HEK293T (cell line): ENCODE data around the gene ZNF394.

Source experiments
- CTCF ChIA-PET: fragments of 350-600 bp; formaldehyde crosslinking; extraction: SDS; loops from one replicate; lab custom pipeline; 2021; ENCODE audit warnings: antibody characterized with exemption, inconsistent platforms; lab: Yijun Ruan, JAX
- POLR2A ChIA-PET: fragments of 350-600 bp; formaldehyde crosslinking; extraction: SDS; loops from one replicate; lab custom pipeline; 2020; ENCODE audit warnings: antibody characterized with exemption, inconsistent platforms; lab: Yijun Ruan, JAX
- DNase-seq: peaks from one replicate; pipeline ENCODE4 v3.0.0; 2012; ENCODE audit warnings: mixed read lengths; ENCODE audit errors: extremely low spot score
- ARNT ChIP-seq: fragments of 450-650 bp; IDR thresholded peaks from 2 replicates; pipeline ENCODE4 v1.6.1; 2017; ENCODE audit warnings: mild to moderate bottlenecking
- BHLHE40 ChIP-seq: fragments of 450-650 bp; IDR thresholded peaks from 2 replicates; pipeline ENCODE4 v1.6.1; 2016; ENCODE audit warnings: mild to moderate bottlenecking, moderate library complexity, borderline replicate concordance
- CTBP1 ChIP-seq: fragments of 450-650 bp; IDR thresholded peaks from 2 replicates; pipeline ENCODE4 v1.6.1; 2016; ENCODE audit warnings: borderline replicate concordance
- ELF4 ChIP-seq: fragments of 450-650 bp; IDR thresholded peaks from 2 replicates; pipeline ENCODE4 v1.6.1; 2017; ENCODE audit warnings: antibody characterized with exemption
- FOXA1 ChIP-seq: fragments of 450-650 bp; IDR thresholded peaks from 2 replicates; pipeline ENCODE4 v1.6.1; 2016; ENCODE audit warnings: mild to moderate bottlenecking
- FOXK2 ChIP-seq: fragments of 450-650 bp; IDR thresholded peaks from 2 replicates; pipeline ENCODE4 v1.6.1; 2016; ENCODE audit warnings: mild to moderate bottlenecking
- FOXM1 ChIP-seq: fragments of 450-650 bp; IDR thresholded peaks from 2 replicates; pipeline ENCODE4 v1.6.1; 2017; ENCODE audit warnings: mild to moderate bottlenecking, borderline replicate concordance
- HDGF ChIP-seq: fragments of 450-650 bp; IDR thresholded peaks from 2 replicates; pipeline ENCODE4 v1.6.1; 2017; ENCODE audit warnings: antibody characterized with exemption, borderline replicate concordance
- L3MBTL2 ChIP-seq: fragments of 450-650 bp; conservative IDR thresholded peaks from 2 replicates; pipeline ENCODE4 v1.6.1; 2016; ENCODE audit warnings: mild to moderate bottlenecking
- LEF1 ChIP-seq: fragments of 450-650 bp; IDR thresholded peaks from 2 replicates; pipeline ENCODE4 v1.6.1; 2017; ENCODE audit warnings: mild to moderate bottlenecking, borderline replicate concordance
- NFRKB ChIP-seq: fragments of 450-650 bp; IDR thresholded peaks from 2 replicates; pipeline ENCODE4 v1.6.1; 2016; ENCODE audit warnings: mild to moderate bottlenecking, moderate library complexity
- SP1 ChIP-seq: fragments of 450-650 bp; IDR thresholded peaks from 2 replicates; pipeline ENCODE4 v1.6.1; 2017
- SUZ12 ChIP-seq: fragments of 450-650 bp; IDR thresholded peaks from 2 replicates; pipeline ENCODE4 v1.6.1; 2016; ENCODE audit warnings: mild to moderate bottlenecking
- TARDBP ChIP-seq: fragments of 450-650 bp; IDR thresholded peaks from 2 replicates; pipeline ENCODE4 v1.6.1; 2016
- ZNF384 ChIP-seq: fragments of 450-650 bp; IDR thresholded peaks from 2 replicates; pipeline ENCODE4 v1.6.1; 2016
- TF ChIP-seq, protein P1 (sequence below): fragments of 450-650 bp; IDR thresholded peaks from 2 replicates; pipeline ENCODE4 v1.6.1; 2016

The ZNF394 gene

DNA sequence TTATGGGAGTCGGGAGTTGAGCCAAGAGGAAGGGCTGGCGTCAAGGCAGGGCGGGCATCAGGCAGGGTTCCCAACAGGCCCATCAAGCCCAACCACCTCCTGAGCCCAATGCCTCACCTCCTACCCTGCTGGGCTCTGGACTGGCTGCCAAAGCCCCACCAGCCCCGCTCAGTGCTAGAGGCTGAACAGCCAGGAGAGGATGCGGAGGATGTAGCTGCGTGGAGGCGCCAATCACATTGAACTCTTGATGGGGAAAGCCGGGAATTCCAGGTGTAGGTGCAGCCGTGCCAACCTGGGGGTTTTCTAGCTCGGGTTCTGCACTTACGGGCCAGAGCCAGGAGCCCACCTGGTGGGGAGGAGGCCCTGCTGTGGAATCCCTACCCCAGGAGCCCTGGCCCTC, 47.0 kb downstream of the ZNF394 start:
- TF ChIP-seq TARDBP (no peak), BHLHE40 (no peak), CTBP1 (no peak), HDGF (no peak), SUZ12 (no peak), ELF4 (no peak), FOXK2 (no peak), NFRKB (no peak), L3MBTL2 (no peak), LEF1 (no peak), ARNT (no peak), ZNF384 (no peak)
- no peak for DNase-seq
- ChIA-PET CTCF (no interaction called here), POLR2A (no interaction called here)

DNA sequence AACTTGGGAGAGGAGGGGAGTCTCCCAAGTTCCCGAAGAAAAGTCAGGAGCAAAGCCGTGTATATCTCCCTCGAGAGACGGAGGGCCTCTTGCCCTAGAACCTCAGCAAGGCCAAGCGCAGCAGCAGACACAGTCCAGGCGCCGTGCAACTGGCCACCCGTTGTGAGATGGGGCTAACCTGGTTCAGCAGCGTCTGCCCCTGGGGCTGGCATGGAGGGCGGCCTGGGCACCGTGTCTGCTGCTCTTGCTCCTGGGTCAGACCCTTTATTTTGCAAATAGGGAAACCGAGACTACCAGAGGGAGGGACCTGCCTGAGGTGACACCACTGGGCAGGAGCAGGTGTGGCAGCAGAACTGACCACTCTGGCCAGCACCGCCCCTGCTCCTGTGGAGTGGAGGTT, 47.5 kb downstream of the ZNF394 start:
- CTCF ChIA-PET = no interaction called here
- no peak for DNase-seq
- TF ChIP-seq ARNT (no peak), CTBP1 (no peak), FOXA1 (no peak), BHLHE40 (no peak), ELF4 (no peak), HDGF (no peak), NFRKB (no peak)
- TF ChIP-seq, protein P1, sequence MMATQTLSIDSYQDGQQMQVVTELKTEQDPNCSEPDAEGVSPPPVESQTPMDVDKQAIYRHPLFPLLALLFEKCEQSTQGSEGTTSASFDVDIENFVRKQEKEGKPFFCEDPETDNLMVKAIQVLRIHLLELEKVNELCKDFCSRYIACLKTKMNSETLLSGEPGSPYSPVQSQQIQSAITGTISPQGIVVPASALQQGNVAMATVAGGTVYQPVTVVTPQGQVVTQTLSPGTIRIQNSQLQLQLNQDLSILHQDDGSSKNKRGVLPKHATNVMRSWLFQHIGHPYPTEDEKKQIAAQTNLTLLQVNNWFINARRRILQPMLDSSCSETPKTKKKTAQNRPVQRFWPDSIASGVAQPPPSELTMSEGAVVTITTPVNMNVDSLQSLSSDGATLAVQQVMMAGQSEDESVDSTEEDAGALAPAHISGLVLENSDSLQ = no peak
- POLR2A ChIA-PET = no interaction called here

DNA sequence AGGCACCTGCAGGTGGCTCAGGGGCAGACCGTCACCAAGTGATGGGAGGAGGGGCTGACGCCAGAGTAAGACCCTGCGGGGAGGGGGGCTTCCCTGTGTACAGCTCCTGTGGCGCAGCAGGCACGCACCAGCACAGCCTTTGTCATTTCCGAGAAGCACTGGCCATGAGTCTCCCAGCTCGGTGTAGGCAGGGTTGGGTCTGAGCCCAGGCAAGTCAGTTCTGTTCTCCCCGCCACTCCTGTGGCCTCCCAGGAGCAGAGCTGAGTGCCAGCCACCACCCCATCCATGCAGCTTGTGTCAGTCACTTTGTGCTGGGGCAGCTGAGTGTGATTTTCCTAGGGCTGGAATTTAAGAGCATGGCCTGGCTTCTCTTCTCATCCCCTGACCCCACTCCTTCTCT, 48.1 kb downstream of the ZNF394 start:
- ChIA-PET POLR2A (no interaction called here), CTCF (no interaction called here)
- no peak for DNase-seq
- TF ChIP-seq LEF1 (no peak), BHLHE40 (no peak), CTBP1 (no peak), ELF4 (no peak), FOXA1 (no peak), FOXK2 (no peak), ARNT (no peak), TARDBP (no peak), FOXM1 (no peak), HDGF (no peak), L3MBTL2 (no peak), SUZ12 (no peak)

DNA sequence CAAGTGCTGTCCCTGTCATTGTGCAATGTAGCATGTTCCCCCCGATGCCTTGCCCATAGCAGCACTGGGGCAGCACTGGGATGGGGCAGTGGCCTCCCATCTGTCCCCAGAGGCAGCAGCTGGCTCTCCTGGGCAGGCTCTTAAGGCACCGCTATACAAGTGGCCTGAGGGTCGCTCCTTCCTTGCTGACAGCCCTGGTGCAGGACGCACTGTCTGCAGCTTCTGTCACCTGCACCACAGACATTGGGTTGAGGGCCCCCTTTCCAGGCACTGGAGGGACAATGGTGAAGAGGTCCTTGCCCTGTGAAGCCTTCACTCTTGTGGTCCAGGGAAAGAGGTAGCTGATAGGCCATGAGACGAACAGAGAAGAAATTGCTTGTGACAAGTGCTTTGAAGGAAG, 50.8 kb downstream of the ZNF394 start:
- ChIA-PET POLR2A (interaction anchor here (0.9 to 1.3 kb wide), 3 partner anchors 11 to 109 kb away, joined by 3 to 6 read pairs (median 4); partner anchors contain the start of genes ATP5MF, CPSF4, PTCD1 and ZNF655), CTCF (interaction anchor here (0.6 kb wide), 1 partner anchor 15 kb away, joined by 3 read pairs; no protein-coding TSS in a partner anchor)
- TF ChIP-seq LEF1 = no peak
- no peak for TF ChIP-seq FOXK2
- TF ChIP-seq L3MBTL2 = no peak
- no peak for TF ChIP-seq ZNF384
- no peak for TF ChIP-seq NFRKB
- TF ChIP-seq BHLHE40 = no peak
- TF ChIP-seq FOXM1 = no peak
- TF ChIP-seq ARNT = no peak
- no peak for TF ChIP-seq ELF4
- TF ChIP-seq FOXA1 = no peak
- TF ChIP-seq CTBP1 = no peak
- TF ChIP-seq, protein P1 = no peak
- no peak for DNase-seq

DNA sequence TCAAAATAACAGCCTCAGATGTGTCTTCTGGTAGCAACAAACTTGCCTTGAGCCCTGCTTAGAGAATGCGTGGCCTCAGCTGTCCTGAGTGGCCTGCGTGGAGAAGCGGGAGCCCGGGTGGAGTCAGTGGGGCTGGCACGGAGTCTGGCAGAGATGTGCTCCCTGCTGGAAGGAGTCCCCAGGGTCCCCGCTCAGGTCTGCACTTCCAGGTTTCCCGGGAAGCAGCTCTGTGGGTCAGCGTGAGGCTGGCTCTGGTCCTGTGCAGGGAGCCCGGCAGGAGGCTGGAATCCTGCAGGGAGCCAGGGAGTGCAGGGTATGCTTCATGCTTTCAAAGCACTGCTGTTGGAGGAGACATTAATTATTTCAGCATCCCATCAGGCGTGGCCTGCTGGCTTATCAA, 51.2 kb downstream of the ZNF394 start:
- no peak for TF ChIP-seq SP1
- no peak for TF ChIP-seq SUZ12
- TF ChIP-seq ARNT = no peak
- no peak for TF ChIP-seq NFRKB
- no peak for TF ChIP-seq HDGF
- no peak for DNase-seq
- CTCF ChIA-PET = interaction anchor here (0.6 kb wide), 1 partner anchor 16 kb away, joined by 3 read pairs; no protein-coding TSS in a partner anchor
- POLR2A ChIA-PET = interaction anchor here (0.9 to 1.3 kb wide), 3 partner anchors 10 to 110 kb away, joined by 3 to 6 read pairs (median 4); partner anchors contain the start of genes ATP5MF, CPSF4, PTCD1 and ZNF655

DNA sequence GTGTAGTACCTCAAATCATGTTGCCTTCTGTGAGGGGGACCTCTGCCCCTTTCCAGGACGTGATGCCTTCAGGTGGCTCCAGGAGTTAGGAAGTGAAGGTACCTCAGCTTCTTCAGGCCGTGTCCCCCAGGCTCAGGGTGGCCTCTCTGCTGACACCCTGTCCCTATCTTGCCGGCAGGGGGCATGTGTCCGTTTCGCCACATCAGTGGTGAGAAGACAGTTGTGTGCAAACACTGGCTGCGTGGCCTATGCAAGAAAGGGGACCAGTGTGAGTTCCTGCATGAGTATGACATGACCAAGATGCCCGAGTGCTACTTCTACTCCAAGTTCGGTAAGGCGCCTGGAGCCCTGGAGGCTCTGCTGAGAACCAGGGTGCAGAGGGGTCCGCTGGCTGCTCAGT, 52.1 kb downstream of the ZNF394 start:
- POLR2A ChIA-PET = interaction anchor here (0.9 kb wide), 1 partner anchor 10 kb away, joined by 3 read pairs; the partner anchor contains the start of gene PTCD1

More for the DNA sequence above, 52.1 kb downstream of the ZNF394 start:
- CTCF ChIA-PET = interaction anchor here (0.8 kb wide), 1 partner anchor 18 kb away, joined by 4 read pairs; the partner anchor contains the start of gene ATP5MF
- TF ChIP-seq FOXA1 (no peak), CTBP1 (no peak), FOXK2 (no peak), FOXM1 (no peak), SUZ12 (no peak), L3MBTL2 (no peak), ZNF384 (no peak), ARNT (no peak), SP1 (no peak), ELF4 (no peak), LEF1 (no peak), BHLHE40 (no peak), HDGF (no peak), TARDBP (no peak), NFRKB (no peak)
- TF ChIP-seq, protein P1 = no peak
- peak; percentile 53 for DNase-seq
